Endothelial cell of umbilical vein (primary cell): ENCODE data around the gene SCLT1. TPM values are rescaled to one million over a fixed set of nuclear protein-coding genes. Genes with fewer than 3 reads are reported as not detected.

Experiments used
- BruUV-seq: library from RNA; stranded (reverse); fragments of 400-500 nt; replicated peaks from 2 replicates; lab custom pipeline; 2021; lab: Mats Ljungman, UMichigan
- CTCF ChIA-PET: fragments of 300-600, 350-600 bp; sonication (Branson Sonifier 250); formaldehyde crosslinking; loops from one replicate; lab custom pipeline; 2021; ENCODE audit warnings: antibody characterized with exemption, inconsistent platforms; lab: Charles Lee
- POLR2A ChIA-PET: fragments of 300-600, 350-600 bp; sonication (Branson Sonifier 250); formaldehyde crosslinking; loops from one replicate; lab custom pipeline; 2021; ENCODE audit warnings: antibody characterized with exemption, inconsistent platforms; lab: Charles Lee
- DNase-seq: peaks from one replicate; pipeline ENCODE4 v3.0.0-alpha.2; 2011; ENCODE audit warnings: low read depth, low spot score
- FAIRE-seq: peaks from 2 replicates; lab custom pipeline; 2011; peaks lifted over from hg19 to GRCh38; lab: Jason Lieb, UNC
- H2AFZ ChIP-seq: 2 replicates; pipeline ENCODE4 v1.6.0; 2012; ENCODE audit warnings: low read depth, low read length, control low read depth, inconsistent platforms
- H3K27ac ChIP-seq: 2 replicates; pipeline ENCODE4 v1.5.1; 2011; ENCODE audit warnings: low read depth, mild to moderate bottlenecking, control low read depth, low read length, moderate library complexity; ENCODE audit not compliant: insufficient read depth
- H3K27me3 ChIP-seq, 2 experiments: 2 replicates each; pipeline versions ENCODE4 v1.6.0 to v1.6.1; 2011; ENCODE audit warnings: low read length in 2 of 2, mixed read lengths in 1 of 2; ENCODE audit not compliant: control insufficient read depth in 2 of 2, insufficient read depth in 2 of 2
- H3K36me3 ChIP-seq, 2 experiments: 2 replicates in 1 of 2; 3 replicates in 1 of 2; pipeline ENCODE4 v1.5.1; 2011; ENCODE audit warnings: low read length in 2 of 2, mild to moderate bottlenecking in 1 of 2, moderate library complexity in 1 of 2; ENCODE audit not compliant: control insufficient read depth in 2 of 2, insufficient read depth in 2 of 2; ENCODE audit errors: extremely low read depth in 1 of 2
- H3K4me1 ChIP-seq: 3 replicates; pipeline ENCODE4 v1.5.1; 2011; ENCODE audit warnings: mild to moderate bottlenecking, low read length; ENCODE audit not compliant: control insufficient read depth, insufficient read depth; ENCODE audit errors: extremely low read depth
- H3K4me2 ChIP-seq: 2 replicates; pipeline ENCODE4 v1.6.1; 2011; ENCODE audit warnings: low read length, control low read depth, mixed read lengths; ENCODE audit not compliant: insufficient read depth
- H3K4me3 ChIP-seq, 3 experiments: fragments of 200-600 bp in 1 of 3; sonication (generic), shearing (Covaris generic) in 1 of 3; replicated peaks in 1 of 3; 2 replicates each; pipeline ENCODE4 v1.5.1; 2011 to 2016; ENCODE audit warnings: control low read depth in 3 of 3, low read length in 3 of 3, mild to moderate bottlenecking in 2 of 3, inconsistent platforms in 1 of 3, low read depth in 1 of 3, moderate library complexity in 1 of 3; ENCODE audit not compliant: insufficient read depth in 1 of 3
- H3K79me2 ChIP-seq: 2 replicates; pipeline ENCODE4 v1.6.0; 2012; ENCODE audit warnings: low read length, inconsistent platforms; ENCODE audit not compliant: control insufficient read depth, insufficient read depth
- H3K9ac ChIP-seq: replicated peaks from 2 replicates; pipeline ENCODE3; 2011; ENCODE audit warnings: low read length, control low read depth; ENCODE audit not compliant: insufficient read depth; ENCODE audit errors: extremely low read depth
- H3K9me1 ChIP-seq: replicated peaks from 3 replicates; pipeline ENCODE4 v1.6.0; 2011; ENCODE audit warnings: mild to moderate bottlenecking, low read length; ENCODE audit not compliant: control insufficient read depth, insufficient read depth; ENCODE audit errors: extremely low read depth
- H3K9me3 ChIP-seq: replicated peaks from 2 replicates; pipeline ENCODE4 v1.5.1; 2012; ENCODE audit warnings: low read length, inconsistent platforms; ENCODE audit not compliant: control insufficient read depth, insufficient read depth
- H4K20me1 ChIP-seq: replicated peaks from 2 replicates; pipeline ENCODE3; 2011; ENCODE audit warnings: mild to moderate bottlenecking, low read length; ENCODE audit not compliant: control insufficient read depth, insufficient read depth; ENCODE audit errors: extremely low read depth
- EZH2 ChIP-seq: IDR thresholded peaks from 2 replicates; pipeline ENCODE4 v1.6.1; 2012; ENCODE audit warnings: borderline replicate concordance, low read depth, mild to moderate bottlenecking, moderate library complexity, low read length, inconsistent platforms; ENCODE audit not compliant: severe bottlenecking
- FOS ChIP-seq: IDR thresholded peaks from 2 replicates; pipeline ENCODE4 v1.6.1; 2011; ENCODE audit warnings: mild to moderate bottlenecking, low read length, moderate library complexity, borderline replicate concordance; ENCODE audit not compliant: insufficient read depth
- GATA2 ChIP-seq: IDR thresholded peaks from 2 replicates; pipeline ENCODE4 v1.7.0; 2011; ENCODE audit warnings: low read depth, mild to moderate bottlenecking, moderate library complexity, mixed read lengths, low read length; ENCODE audit not compliant: insufficient read length, insufficient read depth
- JUN ChIP-seq: IDR thresholded peaks from 2 replicates; pipeline ENCODE4 v1.6.1; 2011; ENCODE audit warnings: borderline replicate concordance, low read depth; ENCODE audit not compliant: insufficient read length, insufficient read depth
- MAX ChIP-seq: IDR thresholded peaks from 2 replicates; pipeline ENCODE4 v1.6.1; 2011; ENCODE audit not compliant: insufficient read depth, insufficient read length
- MYC ChIP-seq: IDR thresholded peaks from one replicate; pipeline ENCODE4 v1.6.1; 2011; ENCODE audit warnings: mild to moderate bottlenecking, low read depth, low read length
- POLR2A ChIP-seq: IDR thresholded peaks from 2 replicates; pipeline ENCODE4 v1.6.1; 2012; ENCODE audit warnings: low read depth, mild to moderate bottlenecking, control low read depth, low read length
- POLR2AphosphoS5 ChIP-seq: IDR thresholded peaks from 2 replicates; pipeline ENCODE4 v1.6.1; 2012; ENCODE audit warnings: low read depth, mild to moderate bottlenecking, control low read depth, low read length, moderate library complexity; ENCODE audit not compliant: insufficient read depth
- dilution Hi-C: fragments of 300-500 bp; cut with MboI; formaldehyde crosslinking; loops from one replicate; pipeline ENCODE4 v1.15.0; 2019; ENCODE audit warnings: low sequenced_read_pairs; ENCODE audit not compliant: extremely low pct_ligation_motif_present
- intact Hi-C: fragments of 100-400 bp; cut with micrococcal nuclease; formaldehyde crosslinking; loops from one replicate; pipeline ENCODE4 v1.10.0; 2022
- polyA plus RNA-seq, 4 experiments: library from polyadenylated mRNA; depleted of rRNA in 3 of 4; stranded (reverse) in 3 of 4; unstranded in 1 of 4; fragments of >200 nt; gene quantifications; 2 replicates each; pipeline versions ENCODE4 v1.2.1 to v1.2.3, GENCODE V29; 2011 to 2012; ENCODE audit warnings: missing spikeins in 1 of 4
- total RNA-seq: library from RNA; stranded (reverse); gene quantifications from 2 replicates; pipeline ENCODE4 v1.2.3, GENCODE V29; 2021
- TF ChIP-seq, protein P1 (sequence below), 2 donors: IDR thresholded peaks; 1 replicate in 1 of 2; 2 replicates in 1 of 2; pipeline ENCODE4 v1.5.1; 2011; ENCODE audit warnings: low read length in 2 of 2, mild to moderate bottlenecking in 2 of 2, moderate library complexity in 2 of 2, control low read depth in 1 of 2, inconsistent platforms in 1 of 2, low read depth in 1 of 2; ENCODE audit not compliant: insufficient read depth in 1 of 2; ENCODE audit errors: extremely low read depth in 1 of 2

SCLT1 gene
- total and polyA plus RNA-seq, 2 donors (not counting 3 experiments of a cell fraction or from before 2014, with no cell fraction given): 3.2 to 14.0 TPM

- H3K36me3 ChIP-seq: no peaks in the 10 kb centered on the region
- TF ChIP-seq FOS (no peak), EZH2 (no peak), POLR2A (no peak), JUN (no peak), MYC (no peak), GATA2 (no peak), MAX (no peak), POLR2AphosphoS5 (no peak)
- TF ChIP-seq, protein P1, sequence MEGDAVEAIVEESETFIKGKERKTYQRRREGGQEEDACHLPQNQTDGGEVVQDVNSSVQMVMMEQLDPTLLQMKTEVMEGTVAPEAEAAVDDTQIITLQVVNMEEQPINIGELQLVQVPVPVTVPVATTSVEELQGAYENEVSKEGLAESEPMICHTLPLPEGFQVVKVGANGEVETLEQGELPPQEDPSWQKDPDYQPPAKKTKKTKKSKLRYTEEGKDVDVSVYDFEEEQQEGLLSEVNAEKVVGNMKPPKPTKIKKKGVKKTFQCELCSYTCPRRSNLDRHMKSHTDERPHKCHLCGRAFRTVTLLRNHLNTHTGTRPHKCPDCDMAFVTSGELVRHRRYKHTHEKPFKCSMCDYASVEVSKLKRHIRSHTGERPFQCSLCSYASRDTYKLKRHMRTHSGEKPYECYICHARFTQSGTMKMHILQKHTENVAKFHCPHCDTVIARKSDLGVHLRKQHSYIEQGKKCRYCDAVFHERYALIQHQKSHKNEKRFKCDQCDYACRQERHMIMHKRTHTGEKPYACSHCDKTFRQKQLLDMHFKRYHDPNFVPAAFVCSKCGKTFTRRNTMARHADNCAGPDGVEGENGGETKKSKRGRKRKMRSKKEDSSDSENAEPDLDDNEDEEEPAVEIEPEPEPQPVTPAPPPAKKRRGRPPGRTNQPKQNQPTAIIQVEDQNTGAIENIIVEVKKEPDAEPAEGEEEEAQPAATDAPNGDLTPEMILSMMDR (IDR thresholded peaks at IDR 0.05; ENCODE audit: extremely low read depth in 1 of 2, insufficient read depth in 1 of 2, low read depth in 1 of 2, low read length in 2 of 2): no peak
- ChIA-PET POLR2A (no interaction called here), CTCF (no interaction called here)
- H3K27me3 ChIP-seq: no peaks in the 10 kb centered on the region
- no peak overlapping the region for H3K4me2 ChIP-seq
- H3K4me3 ChIP-seq: no peak overlapping the region
- no peaks in the 10 kb centered on the region for H3K9me1 ChIP-seq
- intact Hi-C loops: no loop called here
- H3K9me3 ChIP-seq: no peaks in the 10 kb centered on the region
- no peak overlapping the region for H2AFZ ChIP-seq
- H3K79me2 ChIP-seq: no peaks in the 10 kb centered on the region
- no TSS peak for BruUV-seq
- no peak overlapping the region for H3K27ac ChIP-seq
- FAIRE-seq: no peak
- no peak overlapping the region for H3K9ac ChIP-seq
- no peaks in the 10 kb centered on the region for H4K20me1 ChIP-seq
- H3K4me1 ChIP-seq: no peaks in the 10 kb centered on the region
- DNase-seq: no peak
- dilution Hi-C loops: no loop called here
Measured at GRCh38 chr4:128916832-128917231, 176.5 kb downstream of the SCLT1 start.
